ENCODE data around the gene SLC7A11. TPM values are rescaled to one million over a fixed set of nuclear protein-coding genes. Genes with fewer than 3 reads are reported as not detected.

SLC7A11 gene
- polyA plus RNA-seq (2013) = 57.3 and 64.9 TPM in 2 replicates

DNA sequence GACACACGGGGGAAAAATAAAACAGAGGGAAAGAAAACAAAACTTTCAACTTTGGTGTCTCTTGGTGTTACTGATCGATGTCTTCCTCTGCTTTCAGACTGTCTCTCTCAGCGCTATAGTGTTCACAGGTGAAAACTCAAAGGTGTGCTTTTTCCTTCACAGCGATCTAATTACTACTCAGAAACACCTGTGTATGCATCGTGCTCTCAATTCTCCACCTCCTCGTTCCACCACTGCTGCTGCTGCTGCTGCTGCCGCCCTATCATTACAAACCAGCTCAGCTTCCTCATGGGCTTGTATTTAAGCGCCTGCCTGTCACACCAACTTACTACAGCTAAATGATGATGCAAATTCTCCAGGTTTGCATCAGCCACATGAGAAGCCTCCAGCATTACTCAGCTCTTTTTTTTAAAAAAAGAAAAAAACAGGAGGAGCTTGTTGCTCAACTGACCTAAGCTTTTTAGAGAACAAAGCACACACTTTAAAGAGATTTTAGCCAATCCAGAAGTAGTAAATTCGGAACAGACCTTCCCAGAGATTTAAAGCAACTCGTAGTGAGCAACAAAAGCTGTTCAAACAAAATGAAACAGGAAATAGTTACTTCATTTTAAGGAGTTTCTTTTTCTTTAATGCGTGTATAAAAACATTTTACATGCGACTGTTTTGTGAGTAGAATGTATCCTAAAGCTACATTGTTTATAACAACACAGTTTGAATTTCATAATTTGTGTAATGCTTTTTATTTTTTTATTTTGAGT, at the start of gene SLC7A11:
SLC7A11 (minus strand) TSS at position 274 of the 758 bp plus-strand sequence. CDS start 280 bp downstream, outside the sequence.
- no CpG with 5 or more reads among the region's 12 CpGs for WGBS (ENCODE audit: extremely low coverage, insufficient coverage, insufficient read length)
- peak within 1 kb of the TSS; percentile 24 for H3K27ac ChIP-seq (ENCODE audit: low read depth, low read length)

DNA sequence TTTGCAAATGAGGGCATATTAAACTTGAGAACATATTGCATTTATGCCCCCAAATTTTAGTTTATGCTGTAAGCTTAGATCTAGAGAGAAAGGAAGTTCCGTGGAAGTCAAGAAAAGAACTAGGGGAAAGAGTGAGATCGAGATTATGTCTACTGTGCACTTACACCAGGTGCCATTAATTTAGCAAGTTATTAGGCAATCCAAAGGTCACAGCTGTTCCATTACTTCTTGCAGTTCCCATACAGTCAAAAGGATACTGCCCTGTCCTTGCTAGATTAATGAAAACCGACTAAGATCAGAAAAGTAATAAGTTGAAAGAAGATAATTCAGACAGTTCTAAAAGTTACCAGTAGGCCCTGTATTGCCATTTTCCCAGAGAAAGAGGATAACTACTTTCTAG, 49.3 kb upstream of the SLC7A11 start:
- Histone ChIP-seq H2BK5ac (ENCODE audit: low read depth, low read length, poor library complexity) (no peak overlapping the region), H3K9ac (ENCODE audit: low read length) (no peak overlapping the region), H2BK12ac (ENCODE audit: low read length) (no peak overlapping the region), H4K12ac (ENCODE audit: low read depth, low read length) (no peak overlapping the region), H3K9me3 (ENCODE audit: insufficient read depth, low read depth, low read length) (no peaks in the 10 kb centered on the region), H3K27me3 (ENCODE audit: insufficient read depth, low read length) (no peaks in the 10 kb centered on the region), H3K79me2 (ENCODE audit: control insufficient read depth, insufficient read depth, low read length, poor library complexity) (no peaks in the 10 kb centered on the region), H3K27ac (ENCODE audit: low read depth, low read length) (no peak overlapping the region), H3K4ac (ENCODE audit: low read depth, low read length) (no peak overlapping the region), H2BK120ac (ENCODE audit: insufficient read depth, low read length, poor library complexity) (no peak overlapping the region), H4K8ac (ENCODE audit: low read depth, low read length) (no peak overlapping the region), H3K4me3 (ENCODE audit: low read depth, low read length) (no peak overlapping the region), H3K14ac (ENCODE audit: low read length) (no peak overlapping the region), H3K23ac (ENCODE audit: low read length) (no peak overlapping the region), H4K91ac (ENCODE audit: low read depth, low read length) (no peak overlapping the region), H2AK5ac (ENCODE audit: low read length) (no peak overlapping the region), H2AFZ (ENCODE audit: insufficient read depth, low read length, poor library complexity) (no peak overlapping the region), H3K18ac (ENCODE audit: low read length) (no peak overlapping the region), H3K4me1 (ENCODE audit: control insufficient read depth in 1 of 2, insufficient read depth in 2 of 2, low read length in 2 of 2) (peaks cover 0 to 2% of the 10 kb centered on the region in 2 experiments), H3K4me2 (ENCODE audit: low read length) (no peak overlapping the region), H3K79me1 (ENCODE audit: low read length) (no peaks in the 10 kb centered on the region), H3K36me3 (ENCODE audit: control insufficient read depth in 1 of 2, insufficient read depth in 2 of 2, low read length in 2 of 2) (no peaks in the 10 kb centered on the region)
- DNase-seq = no peak
- WGBS (ENCODE audit: extremely low coverage, insufficient coverage, insufficient read length) = no CpG with 5 or more reads among the region's 3 CpGs

More for the DNA sequence above, at the start of gene SLC7A11:
- peak; percentile 78 to 87 for DNase-seq
- Histone ChIP-seq H3K9me3 (ENCODE audit: insufficient read depth, low read depth, low read length) (no peaks in the 10 kb centered on the region), H3K23ac (ENCODE audit: low read length) (no peak within 1 kb of the TSS), H4K91ac (ENCODE audit: low read depth, low read length) (peak within 1 kb of the TSS; percentile 53), H2AK5ac (ENCODE audit: low read length) (no peak within 1 kb of the TSS), H3K79me1 (ENCODE audit: low read length) (peaks cover 4% of the 10 kb centered on the region), H4K8ac (ENCODE audit: low read depth, low read length) (peak within 1 kb of the TSS; percentile 17), H2BK5ac (ENCODE audit: low read depth, low read length, poor library complexity) (peak within 1 kb of the TSS; percentile 59), H3K9ac (ENCODE audit: low read length) (no peak within 1 kb of the TSS), H3K14ac (ENCODE audit: low read length) (peak within 1 kb of the TSS; percentile 25), H3K4me2 (ENCODE audit: low read length) (peak within 1 kb of the TSS; percentile 78), H3K4me3 (ENCODE audit: low read depth, low read length) (no peak within 1 kb of the TSS), H3K27me3 (ENCODE audit: insufficient read depth, low read length) (no peaks in the 10 kb centered on the region), H3K4ac (ENCODE audit: low read depth, low read length) (no peak within 1 kb of the TSS), H3K79me2 (ENCODE audit: control insufficient read depth, insufficient read depth, low read length, poor library complexity) (no peaks in the 10 kb centered on the region), H2AFZ (ENCODE audit: insufficient read depth, low read length, poor library complexity) (peak within 1 kb of the TSS; percentile 69), H2BK120ac (ENCODE audit: insufficient read depth, low read length, poor library complexity) (no peak within 1 kb of the TSS), H3K36me3 (ENCODE audit: control insufficient read depth in 1 of 2, insufficient read depth in 2 of 2, low read length in 2 of 2) (no peaks in the 10 kb centered on the region), H3K18ac (ENCODE audit: low read length) (peak within 1 kb of the TSS; percentile 55), H3K4me1 (ENCODE audit: control insufficient read depth in 1 of 2, insufficient read depth in 2 of 2, low read length in 2 of 2) (peaks cover 3 to 5% of the 10 kb centered on the region in 2 experiments), H2BK12ac (ENCODE audit: low read length) (peak within 1 kb of the TSS; percentile 11), H4K12ac (ENCODE audit: low read depth, low read length) (no peak within 1 kb of the TSS)

DNA sequence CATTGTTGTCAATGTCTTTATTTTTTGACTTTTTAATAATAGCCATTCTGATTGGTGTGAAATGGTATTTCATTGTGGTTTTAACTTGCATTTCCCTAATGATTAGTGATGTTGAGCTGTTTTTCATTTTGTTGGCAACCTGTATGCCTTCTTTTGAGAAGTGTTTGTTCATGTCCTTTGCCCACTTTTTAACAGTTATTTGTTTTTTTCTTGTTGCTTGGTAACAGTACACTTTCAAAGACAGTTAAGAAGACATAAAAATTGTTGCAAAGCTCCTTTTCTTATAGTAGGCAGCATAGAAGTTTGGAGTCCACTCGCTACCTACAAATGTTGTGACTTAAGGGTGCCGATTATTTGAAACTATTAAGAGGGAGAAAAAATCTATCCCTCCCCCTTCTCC, 48.7 kb upstream of the SLC7A11 start:
- Histone ChIP-seq H3K14ac (ENCODE audit: low read length) (no peak overlapping the region), H2AK5ac (ENCODE audit: low read length) (no peak overlapping the region), H2BK120ac (ENCODE audit: insufficient read depth, low read length, poor library complexity) (no peak overlapping the region), H3K79me2 (ENCODE audit: control insufficient read depth, insufficient read depth, low read length, poor library complexity) (no peaks in the 10 kb centered on the region), H4K91ac (ENCODE audit: low read depth, low read length) (no peak overlapping the region), H3K9ac (ENCODE audit: low read length) (no peak overlapping the region), H3K4me2 (ENCODE audit: low read length) (no peak overlapping the region), H3K79me1 (ENCODE audit: low read length) (no peaks in the 10 kb centered on the region), H3K4me3 (ENCODE audit: low read depth, low read length) (no peak overlapping the region), H3K18ac (ENCODE audit: low read length) (no peak overlapping the region), H3K27me3 (ENCODE audit: insufficient read depth, low read length) (no peaks in the 10 kb centered on the region), H3K4ac (ENCODE audit: low read depth, low read length) (no peak overlapping the region), H4K12ac (ENCODE audit: low read depth, low read length) (no peak overlapping the region), H3K27ac (ENCODE audit: low read depth, low read length) (no peak overlapping the region), H4K8ac (ENCODE audit: low read depth, low read length) (no peak overlapping the region), H3K9me3 (ENCODE audit: insufficient read depth, low read depth, low read length) (no peaks in the 10 kb centered on the region), H3K36me3 (ENCODE audit: control insufficient read depth in 1 of 2, insufficient read depth in 2 of 2, low read length in 2 of 2) (no peaks in the 10 kb centered on the region), H3K4me1 (ENCODE audit: control insufficient read depth in 1 of 2, insufficient read depth in 2 of 2, low read length in 2 of 2) (peaks cover 0 to 2% of the 10 kb centered on the region in 2 experiments), H2AFZ (ENCODE audit: insufficient read depth, low read length, poor library complexity) (no peak overlapping the region), H2BK5ac (ENCODE audit: low read depth, low read length, poor library complexity) (no peak overlapping the region), H2BK12ac (ENCODE audit: low read length) (no peak overlapping the region), H3K23ac (ENCODE audit: low read length) (no peak overlapping the region)
- no peak for DNase-seq
- no CpG with 5 or more reads among the region's 2 CpGs for WGBS (ENCODE audit: extremely low coverage, insufficient coverage, insufficient read length)

DNA sequence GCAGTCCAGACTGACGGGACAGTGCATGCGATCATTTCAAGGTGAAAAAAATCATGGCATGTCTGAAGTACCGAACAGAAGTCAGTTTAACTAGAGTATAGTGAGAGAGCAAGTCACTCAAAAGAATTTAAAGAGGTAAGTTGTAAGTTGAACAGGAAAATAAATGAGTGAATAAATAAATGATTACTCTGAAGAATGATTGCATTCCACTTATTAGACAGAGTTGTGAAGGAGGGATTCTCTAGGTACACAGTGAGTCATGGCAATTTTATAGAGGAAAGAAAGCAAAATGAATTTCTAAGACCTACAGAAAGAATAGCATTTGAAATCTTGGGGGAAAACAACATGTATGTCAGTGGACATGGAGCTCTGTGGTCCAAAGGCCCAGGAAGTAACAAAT, 37.1 kb upstream of the SLC7A11 start:
- H4K8ac ChIP-seq (ENCODE audit: low read depth, low read length) = no peak overlapping the region
- H3K4me1 ChIP-seq (ENCODE audit: control insufficient read depth in 1 of 2, insufficient read depth in 2 of 2, low read length in 2 of 2) = peaks cover 0 to 1% of the 10 kb centered on the region in 2 experiments
- no peak overlapping the region for H3K14ac ChIP-seq (ENCODE audit: low read length)
- H3K79me2 ChIP-seq (ENCODE audit: control insufficient read depth, insufficient read depth, low read length, poor library complexity) = no peaks in the 10 kb centered on the region
- no peaks in the 10 kb centered on the region for H3K79me1 ChIP-seq (ENCODE audit: low read length)
- no CpG with 5 or more reads among the region's 3 CpGs for WGBS (ENCODE audit: extremely low coverage, insufficient coverage, insufficient read length)
- DNase-seq = no peak
- H2BK120ac ChIP-seq (ENCODE audit: insufficient read depth, low read length, poor library complexity) = no peak overlapping the region
- H3K18ac ChIP-seq (ENCODE audit: low read length) = no peak overlapping the region
- H4K91ac ChIP-seq (ENCODE audit: low read depth, low read length) = no peak overlapping the region
- H3K4me2 ChIP-seq (ENCODE audit: low read length) = no peak overlapping the region
- no peaks in the 10 kb centered on the region for H3K9me3 ChIP-seq (ENCODE audit: insufficient read depth, low read depth, low read length)
- no peak overlapping the region for H2BK12ac ChIP-seq (ENCODE audit: low read length)
- no peak overlapping the region for H3K27ac ChIP-seq (ENCODE audit: low read depth, low read length)
- no peak overlapping the region for H3K4ac ChIP-seq (ENCODE audit: low read depth, low read length)
- H3K23ac ChIP-seq (ENCODE audit: low read length) = no peak overlapping the region
- H2AFZ ChIP-seq (ENCODE audit: insufficient read depth, low read length, poor library complexity) = no peak overlapping the region
- no peak overlapping the region for H2BK5ac ChIP-seq (ENCODE audit: low read depth, low read length, poor library complexity)
- no peak overlapping the region for H4K12ac ChIP-seq (ENCODE audit: low read depth, low read length)
- no peak overlapping the region for H3K9ac ChIP-seq (ENCODE audit: low read length)
- H3K27me3 ChIP-seq (ENCODE audit: insufficient read depth, low read length) = no peaks in the 10 kb centered on the region
- H2AK5ac ChIP-seq (ENCODE audit: low read length) = no peak overlapping the region
- no peaks in the 10 kb centered on the region for H3K36me3 ChIP-seq (ENCODE audit: control insufficient read depth in 1 of 2, insufficient read depth in 2 of 2, low read length in 2 of 2)
- H3K4me3 ChIP-seq (ENCODE audit: low read depth, low read length) = no peak overlapping the region
